ENCODE measurements around the gene PAN2. TPM values are rescaled to one million over a fixed set of nuclear protein-coding genes. Genes with fewer than 3 reads are reported as not detected.
"Not testable (repeated sequence)": the region's sequence is repeated elsewhere in the genome, so short reads cannot be mapped to it uniquely, and the experiment has no call there.

The PAN2 gene
- total RNA-seq, 1 experiment from 2014 or later: 71.9 TPM

DNA sequence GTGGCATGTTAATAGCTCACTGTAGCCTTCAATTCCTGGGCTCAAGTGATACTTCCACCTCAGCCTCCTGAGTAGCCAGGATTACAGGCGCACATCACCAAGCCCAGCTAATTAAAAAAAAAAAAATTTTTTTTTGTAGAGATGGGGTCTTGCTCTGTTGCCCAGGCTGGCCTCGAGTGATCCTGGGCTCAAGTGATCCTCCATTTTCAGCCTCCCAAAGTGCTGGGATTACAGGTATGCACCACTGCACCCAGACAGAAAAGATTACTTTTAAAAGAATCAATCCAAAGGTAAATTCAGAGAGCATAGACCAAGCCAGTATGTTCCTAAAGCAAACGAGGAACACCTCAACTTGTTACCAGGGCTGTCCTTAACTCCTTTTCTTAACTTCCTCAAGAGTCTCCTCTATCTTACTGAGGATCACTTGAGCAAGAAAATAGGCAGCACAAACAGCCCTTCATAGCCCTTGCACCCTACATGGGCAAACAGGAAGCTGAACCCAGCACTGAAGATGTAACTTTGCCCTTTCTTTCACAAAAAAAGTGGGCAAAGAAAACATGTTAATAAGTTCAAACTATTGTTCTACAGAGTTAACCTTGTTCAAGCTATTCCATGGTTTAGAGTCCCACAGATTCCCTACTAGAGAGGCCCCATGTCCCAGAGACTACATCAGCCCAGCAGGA is 45.0 kb downstream of the PAN2 start:
- ChIA-PET POLR2A (no interaction called here), CTCF (interaction anchor here (0.7 kb wide), 1 partner anchor 13 kb away, joined by 3 read pairs; no protein-coding TSS in a partner anchor)
- Histone ChIP-seq H3K4me1 (ENCODE audit: control insufficient read depth, insufficient read depth, low read length) (no peaks in the 10 kb centered on the region), H3K9me3 (ENCODE audit: control insufficient read depth, insufficient read depth, low read depth, low read length) (no peaks in the 10 kb centered on the region), H3K27me3 (ENCODE audit: control insufficient read depth, insufficient read depth, low read length) (no peaks in the 10 kb centered on the region), H3K36me3 (ENCODE audit: control insufficient read depth, insufficient read depth, low read length) (peaks cover 11% of the 10 kb centered on the region), H3K27ac (ENCODE audit: low read length) (no peak overlapping the region), H3K4me3 (ENCODE audit: low read depth in 2 of 2, low read length in 2 of 2) (no peak overlapping the region)
- intact Hi-C loops (cut with micrococcal nuclease; ENCODE audit: unreplicated experiment) (no loop called here), in situ Hi-C loops (cut with HindIII; ENCODE audit: low pct_unique_long_range_greater_than_20kb, low sequenced_read_pairs) (no loop called here)
- no TSS peak for BruUV-seq (replicated peaks)
- no peak for ATAC-seq
- no peak for DNase-seq (ENCODE audit: low read depth, low spot score)
- TF ChIP-seq, protein P1, sequence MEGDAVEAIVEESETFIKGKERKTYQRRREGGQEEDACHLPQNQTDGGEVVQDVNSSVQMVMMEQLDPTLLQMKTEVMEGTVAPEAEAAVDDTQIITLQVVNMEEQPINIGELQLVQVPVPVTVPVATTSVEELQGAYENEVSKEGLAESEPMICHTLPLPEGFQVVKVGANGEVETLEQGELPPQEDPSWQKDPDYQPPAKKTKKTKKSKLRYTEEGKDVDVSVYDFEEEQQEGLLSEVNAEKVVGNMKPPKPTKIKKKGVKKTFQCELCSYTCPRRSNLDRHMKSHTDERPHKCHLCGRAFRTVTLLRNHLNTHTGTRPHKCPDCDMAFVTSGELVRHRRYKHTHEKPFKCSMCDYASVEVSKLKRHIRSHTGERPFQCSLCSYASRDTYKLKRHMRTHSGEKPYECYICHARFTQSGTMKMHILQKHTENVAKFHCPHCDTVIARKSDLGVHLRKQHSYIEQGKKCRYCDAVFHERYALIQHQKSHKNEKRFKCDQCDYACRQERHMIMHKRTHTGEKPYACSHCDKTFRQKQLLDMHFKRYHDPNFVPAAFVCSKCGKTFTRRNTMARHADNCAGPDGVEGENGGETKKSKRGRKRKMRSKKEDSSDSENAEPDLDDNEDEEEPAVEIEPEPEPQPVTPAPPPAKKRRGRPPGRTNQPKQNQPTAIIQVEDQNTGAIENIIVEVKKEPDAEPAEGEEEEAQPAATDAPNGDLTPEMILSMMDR (IDR thresholded peaks at IDR 0.05): no peak
- no peak for TF ChIP-seq SIN3A (IDR thresholded peaks at IDR 0.05; ENCODE audit: borderline replicate concordance, insufficient read depth, low read depth, low read length)
- no peak for TF ChIP-seq TCF7L2 (IDR thresholded peaks at IDR 0.05; ENCODE audit: low read depth, low read length)
- no peak for TF ChIP-seq REST (IDR thresholded peaks at IDR 0.05; ENCODE audit: insufficient read depth in 1 of 2, low read depth in 2 of 2, low read length in 1 of 2)
- TF ChIP-seq POLR2AphosphoS5 (IDR thresholded peaks at IDR 0.05; ENCODE audit: low read depth, low read length): no peak

GRCh38 chr12:56286044-56286830 is 47.6 kb downstream of the PAN2 start:
- no peak for ATAC-seq
- TF ChIP-seq REST (IDR thresholded peaks at IDR 0.05; ENCODE audit: insufficient read depth in 1 of 2, low read depth in 2 of 2, low read length in 1 of 2) (no peak), TCF7L2 (IDR thresholded peaks at IDR 0.05; ENCODE audit: low read depth, low read length) (no peak), POLR2AphosphoS5 (IDR thresholded peaks at IDR 0.05; ENCODE audit: low read depth, low read length) (no peak), SIN3A (IDR thresholded peaks at IDR 0.05; ENCODE audit: borderline replicate concordance, insufficient read depth, low read depth, low read length) (no peak)
- TF ChIP-seq, protein P1 (IDR thresholded peaks at IDR 0.05): no peak
- Histone ChIP-seq H3K9me3 (ENCODE audit: control insufficient read depth, insufficient read depth, low read depth, low read length) (no peaks in the 10 kb centered on the region), H3K27ac (ENCODE audit: low read length) (no peak overlapping the region), H3K4me1 (ENCODE audit: control insufficient read depth, insufficient read depth, low read length) (no peaks in the 10 kb centered on the region), H3K36me3 (ENCODE audit: control insufficient read depth, insufficient read depth, low read length) (peaks cover 21% of the 10 kb centered on the region), H3K27me3 (ENCODE audit: control insufficient read depth, insufficient read depth, low read length) (no peaks in the 10 kb centered on the region), H3K4me3 (ENCODE audit: low read depth in 2 of 2, low read length in 2 of 2) (no peak overlapping the region)
- BruUV-seq (replicated peaks): TSS peak; percentile 42
- intact Hi-C loops (cut with micrococcal nuclease; ENCODE audit: unreplicated experiment) (no loop called here), in situ Hi-C loops (cut with HindIII; ENCODE audit: low pct_unique_long_range_greater_than_20kb, low sequenced_read_pairs) (no loop called here)
- no peak for DNase-seq (ENCODE audit: low read depth, low spot score)
- ChIA-PET POLR2A (no interaction called here), CTCF (no interaction called here)

- CTCF ChIA-PET: not testable (repeated sequence)
- POLR2A ChIA-PET: interaction anchor here (0.7 kb wide), 1 partner anchor 85 kb away, joined by 18 read pairs; no protein-coding TSS in a partner anchor
These were observed 49.5 kb downstream of the PAN2 start for GRCh38 chr12:56284263-56284662.

More at GRCh38 chr12:56284263-56284662, 49.5 kb downstream of the PAN2 start:
- H3K4me1 ChIP-seq (ENCODE audit: control insufficient read depth, insufficient read depth, low read length); H3K27me3 ChIP-seq (ENCODE audit: control insufficient read depth, insufficient read depth, low read length); intact Hi-C loops (cut with micrococcal nuclease; ENCODE audit: unreplicated experiment); H3K9me3 ChIP-seq (ENCODE audit: control insufficient read depth, insufficient read depth, low read depth, low read length); H3K27ac ChIP-seq (ENCODE audit: low read length); ATAC-seq; BruUV-seq (replicated peaks); in situ Hi-C loops (cut with HindIII; ENCODE audit: low pct_unique_long_range_greater_than_20kb, low sequenced_read_pairs); H3K4me3 ChIP-seq (ENCODE audit: low read depth in 2 of 2, low read length in 2 of 2); DNase-seq (ENCODE audit: low read depth, low spot score): not testable (repeated sequence)
- peaks cover 26% of the 10 kb centered on the region for H3K36me3 ChIP-seq (ENCODE audit: control insufficient read depth, insufficient read depth, low read length)
